Activated effector memory CD4-positive, alpha-beta T cell treated with Interleukin-2 at 50 U/mL for 16 hours (primary cell): Measurements from ENCODE around the gene PPP1R1B.

Source experiments
- DNase-seq: peaks from one replicate; pipeline ENCODE4 v3.0.0-alpha.2; 2020

Gene PPP1R1B

GRCh38 chr17:39671651-39672521 lies 45.1 kb downstream of the PPP1R1B start:
- no peak for DNase-seq

GRCh38 chr17:39672522-39673334 lies 46.0 kb downstream of the PPP1R1B start:
- DNase-seq, result no peak

GRCh38 chr17:39673335-39674081 lies 46.8 kb downstream of the PPP1R1B start:
- no peak for DNase-seq

- no peak for DNase-seq
Observed at GRCh38 chr17:39674179-39674578, 47.4 kb downstream of the PPP1R1B start.

- no peak for DNase-seq
Observed at GRCh38 chr17:39674702-39675389, 48.1 kb downstream of the PPP1R1B start.

- DNase-seq, result no peak
Observed at GRCh38 chr17:39675390-39676082, 48.8 kb downstream of the PPP1R1B start.

GRCh38 chr17:39676198-39676819 lies 49.6 kb downstream of the PPP1R1B start:
- peak; percentile 48 for DNase-seq

GRCh38 chr17:39677072-39677471 lies 50.3 kb downstream of the PPP1R1B start:
- DNase-seq, result no peak

- DNase-seq, result no peak
Observed at GRCh38 chr17:39677542-39678339, 51.0 kb downstream of the PPP1R1B start.

- DNase-seq, result no peak
Observed at GRCh38 chr17:39678340-39679116, 51.8 kb downstream of the PPP1R1B start.

- peak; percentile 37 for DNase-seq
Observed at GRCh38 chr17:39679521-39680192, 52.9 kb downstream of the PPP1R1B start.

GRCh38 chr17:39683295-39683939 lies 56.7 kb downstream of the PPP1R1B start:
- DNase-seq, result no peak

- DNase-seq, result no peak
Observed at GRCh38 chr17:39684369-39685192, 57.8 kb downstream of the PPP1R1B start.
